Suprapubic skin (tissue), 4 donors: Measurements from ENCODE around the gene GNAZ. TPM values are rescaled to one million over a fixed set of nuclear protein-coding genes. Genes with fewer than 3 reads are reported as not detected.

Experiments
- DNase-seq, 2 donors: peaks; one replicate each; pipeline ENCODE4 v3.0.0-alpha.2; 2019; ENCODE audit warnings: low spot score in 2 of 2
- H3K27ac ChIP-seq: fragments of 200-600 bp; sonication (generic); one replicate; pipeline ENCODE4 v1.5.1; 2019
- H3K27me3 ChIP-seq: fragments of 200-600 bp; sonication (generic); one replicate; pipeline ENCODE4 v1.5.1; 2019
- H3K36me3 ChIP-seq: fragments of 200-600 bp; sonication (generic); one replicate; pipeline ENCODE4 v1.5.1; 2019
- H3K4me1 ChIP-seq: fragments of 200-600 bp; sonication (generic); one replicate; pipeline ENCODE4 v1.5.1; 2019
- H3K4me3 ChIP-seq: fragments of 200-600 bp; sonication (generic); one replicate; pipeline ENCODE4 v1.5.1; 2019; ENCODE audit warnings: mild to moderate bottlenecking
- H3K9me3 ChIP-seq: fragments of 200-600 bp; sonication (generic); one replicate; pipeline ENCODE4 v1.5.1; 2019
- EP300 ChIP-seq: sonication (generic); formaldehyde crosslinking; IDR thresholded peaks from one replicate; pipeline ENCODE4 v1.6.1; 2017; ENCODE audit warnings: antibody characterized with exemption
- POLR2A ChIP-seq, 2 donors: fragments of 450-650 bp; IDR thresholded peaks; one replicate each; pipeline ENCODE4 v1.6.1; 2017; ENCODE audit warnings: antibody characterized with exemption in 2 of 2, mild to moderate bottlenecking in 2 of 2, moderate library complexity in 2 of 2
- POLR2AphosphoS5 ChIP-seq, 3 donors: sonication (generic); formaldehyde crosslinking; IDR thresholded peaks; one replicate each; pipeline ENCODE4 v1.6.1; 2017; ENCODE audit warnings: antibody characterized with exemption in 3 of 3
- WGBS: methylation state at CpG from one replicate; pipeline ENCODE4 v1.1.5; 2018; 5-methylcytosine and 5-hydroxymethylcytosine counted together
- total RNA-seq, 4 donors: library from RNA; depleted of rRNA; stranded (reverse); fragments of >200 nt; gene quantifications; one replicate each; pipeline ENCODE4 v1.1.0, GENCODE V29; 2016
- TF ChIP-seq, protein P1 (sequence below), 2 donors: fragments of 200-600 bp in 1 of 2; fragments of 450-650 bp in 1 of 2; sonication (generic) in 1 of 2; IDR thresholded peaks; one replicate each; pipeline ENCODE4 v1.5.1; 2016 to 2019; ENCODE audit warnings: antibody characterized with exemption in 2 of 2, mild to moderate bottlenecking in 1 of 2, moderate library complexity in 1 of 2

The GNAZ gene
- total RNA-seq, 4 donors from 2014 or later: 2.1 to 5.8 (median 3.0) TPM

- DNase-seq: peak; percentile 98
- 3% methylated on average over 56 of the region's 62 CpGs for WGBS
- H3K27ac ChIP-seq: peak within 1 kb of the TSS; percentile 70
- no peaks in the 10 kb centered on the region for H3K36me3 ChIP-seq
- H3K4me1 ChIP-seq: peaks cover 65% of the 10 kb centered on the region
- H3K27me3 ChIP-seq: no peaks in the 10 kb centered on the region
- TF ChIP-seq, protein P1, sequence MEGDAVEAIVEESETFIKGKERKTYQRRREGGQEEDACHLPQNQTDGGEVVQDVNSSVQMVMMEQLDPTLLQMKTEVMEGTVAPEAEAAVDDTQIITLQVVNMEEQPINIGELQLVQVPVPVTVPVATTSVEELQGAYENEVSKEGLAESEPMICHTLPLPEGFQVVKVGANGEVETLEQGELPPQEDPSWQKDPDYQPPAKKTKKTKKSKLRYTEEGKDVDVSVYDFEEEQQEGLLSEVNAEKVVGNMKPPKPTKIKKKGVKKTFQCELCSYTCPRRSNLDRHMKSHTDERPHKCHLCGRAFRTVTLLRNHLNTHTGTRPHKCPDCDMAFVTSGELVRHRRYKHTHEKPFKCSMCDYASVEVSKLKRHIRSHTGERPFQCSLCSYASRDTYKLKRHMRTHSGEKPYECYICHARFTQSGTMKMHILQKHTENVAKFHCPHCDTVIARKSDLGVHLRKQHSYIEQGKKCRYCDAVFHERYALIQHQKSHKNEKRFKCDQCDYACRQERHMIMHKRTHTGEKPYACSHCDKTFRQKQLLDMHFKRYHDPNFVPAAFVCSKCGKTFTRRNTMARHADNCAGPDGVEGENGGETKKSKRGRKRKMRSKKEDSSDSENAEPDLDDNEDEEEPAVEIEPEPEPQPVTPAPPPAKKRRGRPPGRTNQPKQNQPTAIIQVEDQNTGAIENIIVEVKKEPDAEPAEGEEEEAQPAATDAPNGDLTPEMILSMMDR (IDR thresholded peaks at IDR 0.05): no peak
- peak in 1 of 3 donors; percentile 48 for TF ChIP-seq POLR2AphosphoS5 (IDR thresholded peaks at IDR 0.05)
- peak within 1 kb of the TSS; percentile 43 for H3K4me3 ChIP-seq
- H3K9me3 ChIP-seq: no peaks in the 10 kb centered on the region
Measured at GRCh38 chr22:23144932-23145877, 74.9 kb downstream of the GNAZ start, which contains the start of gene RAB36. Gene RAB36 (plus strand): TSS chr22:23145477. CDS start chr22:23146617, 1,140 bp downstream.

GRCh38 chr22:23145878-23146470 lies 75.7 kb downstream of the GNAZ start:
- peak overlapping the region; percentile 43 for H3K4me3 ChIP-seq
- DNase-seq: no peak
- H3K9me3 ChIP-seq: no peaks in the 10 kb centered on the region
- no peaks in the 10 kb centered on the region for H3K36me3 ChIP-seq
- no peaks in the 10 kb centered on the region for H3K27me3 ChIP-seq
- TF ChIP-seq EP300 (no peak), POLR2A (IDR thresholded peaks at IDR 0.05) (no peak), POLR2AphosphoS5 (IDR thresholded peaks at IDR 0.05) (no peak)
- TF ChIP-seq, protein P1 (IDR thresholded peaks at IDR 0.05): no peak
- peak overlapping the region; percentile 70 for H3K27ac ChIP-seq
- WGBS: 62% methylated on average over 2 of the region's 2 CpGs
- peaks cover 65% of the 10 kb centered on the region for H3K4me1 ChIP-seq

DNA sequence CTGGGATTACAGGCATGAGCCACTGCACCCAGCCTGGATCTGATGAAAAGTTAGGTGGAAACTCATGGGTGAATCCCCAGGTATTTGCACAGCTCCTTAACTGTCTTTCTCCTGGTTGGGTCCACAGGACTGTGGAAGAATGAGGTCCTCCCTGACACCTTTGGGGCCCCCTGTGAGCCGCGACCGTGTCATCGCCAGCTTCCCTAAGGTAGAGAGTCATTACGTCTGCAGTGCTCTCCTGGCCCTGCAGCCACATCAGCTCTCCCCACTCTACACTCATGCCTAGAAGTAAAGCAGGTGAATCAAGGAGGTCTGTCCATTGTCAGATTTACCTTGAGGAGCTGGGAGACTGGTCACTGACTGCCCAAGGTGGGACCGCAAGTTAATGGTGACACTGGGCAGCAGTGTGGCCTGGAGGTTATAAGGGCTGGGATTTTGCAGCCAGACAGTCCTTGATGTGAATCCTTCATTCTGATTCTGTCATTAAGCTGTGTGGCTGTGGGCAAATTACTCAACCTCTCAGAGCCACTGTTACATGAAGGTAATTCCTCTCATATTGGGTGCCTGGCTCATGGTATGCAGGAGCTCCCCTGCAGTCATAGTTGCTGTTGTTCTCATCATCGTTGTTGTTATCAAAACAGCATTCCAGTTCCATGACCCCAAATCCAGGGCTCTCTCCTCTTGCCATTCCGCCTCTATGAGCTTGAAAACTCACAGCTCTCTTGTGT lies 76.3 kb downstream of the GNAZ start:
- TF ChIP-seq EP300 (no peak), POLR2AphosphoS5 (IDR thresholded peaks at IDR 0.05) (no peak), POLR2A (IDR thresholded peaks at IDR 0.05) (no peak)
- TF ChIP-seq, protein P1 (IDR thresholded peaks at IDR 0.05): no peak
- Histone ChIP-seq H3K27ac (no peak overlapping the region), H3K36me3 (no peaks in the 10 kb centered on the region), H3K9me3 (no peaks in the 10 kb centered on the region), H3K4me1 (peaks cover 61% of the 10 kb centered on the region), H3K4me3 (no peak overlapping the region), H3K27me3 (no peaks in the 10 kb centered on the region)
- DNase-seq: no peak
- WGBS: 77% methylated on average over 8 of the region's 8 CpGs

DNA sequence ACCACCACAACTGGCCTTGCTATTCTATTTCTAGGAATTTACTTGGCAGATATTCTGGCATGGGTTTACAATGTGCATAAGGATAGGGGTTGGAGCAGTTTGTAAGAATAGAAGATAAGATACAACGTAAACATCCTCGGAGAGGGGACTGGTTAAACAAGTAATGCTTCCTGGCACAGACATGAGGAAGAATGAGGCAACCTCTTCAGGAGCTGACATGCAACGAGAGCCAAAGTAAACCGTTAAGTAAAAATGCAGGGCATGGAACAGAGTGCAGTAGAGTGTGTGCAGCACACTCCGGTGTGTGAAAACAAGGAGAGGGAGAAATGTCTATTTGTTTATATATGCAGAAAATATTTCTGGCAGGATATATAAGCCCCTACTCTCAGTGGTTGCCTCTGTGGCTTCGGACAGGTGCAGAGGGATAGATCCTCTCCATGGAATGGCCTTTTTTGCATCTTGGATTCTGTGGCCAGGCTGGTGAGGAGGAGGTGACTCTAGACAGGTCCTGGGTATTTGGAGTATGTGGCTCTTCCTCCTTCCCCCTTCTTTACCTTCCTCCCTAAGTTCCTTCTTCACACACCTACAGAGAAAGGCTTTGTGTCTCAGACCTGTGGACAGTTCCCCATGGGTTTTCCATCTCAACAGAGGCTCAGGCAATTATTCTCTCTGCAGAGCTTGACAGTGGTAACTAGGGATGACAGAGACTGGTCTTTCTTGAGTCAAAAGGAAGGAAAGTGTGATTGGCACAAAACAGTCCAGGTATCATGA lies 77.5 kb downstream of the GNAZ start:
- WGBS: 33% methylated on average over 6 of the region's 6 CpGs
- H3K27ac ChIP-seq: peak overlapping the region; percentile 1
- peaks cover 50% of the 10 kb centered on the region for H3K4me1 ChIP-seq
- DNase-seq: no peak
- peak in 2 of 3 donors; percentile 34 to 65 for TF ChIP-seq POLR2AphosphoS5 (IDR thresholded peaks at IDR 0.05)
- TF ChIP-seq, protein P1 (IDR thresholded peaks at IDR 0.05): no peak
- H3K4me3 ChIP-seq: no peak overlapping the region
- no peaks in the 10 kb centered on the region for H3K36me3 ChIP-seq
- H3K9me3 ChIP-seq: no peaks in the 10 kb centered on the region
- H3K27me3 ChIP-seq: no peaks in the 10 kb centered on the region
